GM11168 (cell line): ENCODE data around the gene TMEM248.
"Not testable (repeated sequence)": the region's sequence is repeated elsewhere in the genome, so short reads cannot be mapped to it uniquely, and the experiment has no call there.

Source experiments
- in situ Hi-C: fragments of 300-500 bp; cut with MboI; formaldehyde crosslinking; loops from one replicate; pipeline ENCODE4 v1.12.0; 2022; ENCODE audit warnings: low sequenced_read_pairs; ENCODE audit not compliant: unreplicated experiment

The TMEM248 gene

GRCh38 chr7:66920769-66921395 lies at the start of gene TMEM248:
TSS of gene TMEM248 (plus strand) at chr7:66921225. CDS start at chr7:66941866, 20,641 bp downstream.
- in situ Hi-C loops = no loop called here

GRCh38 chr7:66873476-66873875 lies 47.5 kb upstream of the TMEM248 start:
- in situ Hi-C loops = no loop called here

GRCh38 chr7:66877577-66878300 lies 43.3 kb upstream of the TMEM248 start:
- in situ Hi-C loops = no loop called here

GRCh38 chr7:66878301-66878685 lies 42.7 kb upstream of the TMEM248 start:
- in situ Hi-C loops = not testable (repeated sequence)

- in situ Hi-C loops = no loop called here
These were observed 41.0 kb upstream of the TMEM248 start for GRCh38 chr7:66880053-66880452.

- in situ Hi-C loops = not testable (repeated sequence)
These were observed 40.4 kb upstream of the TMEM248 start for GRCh38 chr7:66880577-66880976.

GRCh38 chr7:66883716-66884115 lies 37.3 kb upstream of the TMEM248 start:
- in situ Hi-C loops = no loop called here

- in situ Hi-C loops = not testable (repeated sequence)
These were observed 36.5 kb upstream of the TMEM248 start for GRCh38 chr7:66884556-66884955.

GRCh38 chr7:66886152-66886551 lies 34.9 kb upstream of the TMEM248 start:
- in situ Hi-C loops = no loop called here

- in situ Hi-C loops = not testable (repeated sequence)
These were observed 32.8 kb upstream of the TMEM248 start for GRCh38 chr7:66888223-66888622.

- in situ Hi-C loops = no loop called here
These were observed 26.5 kb upstream of the TMEM248 start for GRCh38 chr7:66894463-66895080.

GRCh38 chr7:66896441-66896840 lies 24.6 kb upstream of the TMEM248 start:
- in situ Hi-C loops = no loop called here

GRCh38 chr7:66899552-66900280 lies 21.3 kb upstream of the TMEM248 start:
- in situ Hi-C loops = no loop called here

GRCh38 chr7:66901941-66902843 lies 18.8 kb upstream of the TMEM248 start:
- in situ Hi-C loops = no loop called here

GRCh38 chr7:66902844-66903180 lies 18.2 kb upstream of the TMEM248 start:
- in situ Hi-C loops = no loop called here

- in situ Hi-C loops = no loop called here
These were observed 17.5 kb upstream of the TMEM248 start for GRCh38 chr7:66903360-66904062.

GRCh38 chr7:66904063-66904593 lies 16.9 kb upstream of the TMEM248 start:
- in situ Hi-C loops = no loop called here

- in situ Hi-C loops = no loop called here
These were observed 15.7 kb upstream of the TMEM248 start for GRCh38 chr7:66905278-66905677.

- in situ Hi-C loops = no loop called here
These were observed 15.3 kb upstream of the TMEM248 start for GRCh38 chr7:66905689-66906088.
